Activated CD8-positive, alpha-beta T cell treated with anti-CD3 and anti-CD28 coated beads, Interleukin-2, amount 10 ng/mL, durations not matched to agents 7 days and 5 days (primary cell): ENCODE measurements around the gene ID3. TPM values are rescaled to one million over a fixed set of nuclear protein-coding genes. Genes with fewer than 3 reads are reported as not detected.
A peak's percentile ranks its signal among the peaks of the same experiment; 100 is the strongest.

ENCODE experiments used
- ATAC-seq: fragments of 150-1000 bp; cut with Tn5 transposase; one replicate; pipeline ENCODE4 v1.10.0; 2021; ENCODE audit warnings: moderate library complexity
- CTCF ChIA-PET: fragments of 350-600 bp; sonication (Branson Sonifier 250); formaldehyde crosslinking; loops from one replicate; lab custom pipeline; 2021; ENCODE audit warnings: antibody characterized with exemption; lab: Charles Lee
- POLR2A ChIA-PET: fragments of 350-600 bp; sonication (Branson Sonifier 250); formaldehyde crosslinking; loops from one replicate; lab custom pipeline; 2021; ENCODE audit warnings: antibody characterized with exemption; lab: Charles Lee
- DNase-seq: peaks from one replicate; pipeline ENCODE4 v3.0.0-alpha.2; 2020
- H3K27ac Mint-ChIP-seq: one replicate; pipeline ENCODE4 v1.8.0; 2021; ENCODE audit warnings: mild to moderate bottlenecking, mixed read lengths
- H3K27me3 Mint-ChIP-seq: one replicate; pipeline ENCODE4 v1.8.0; 2021; ENCODE audit warnings: low read depth, mixed read lengths
- H3K36me3 Mint-ChIP-seq: one replicate; pipeline ENCODE4 v1.8.0; 2021; ENCODE audit warnings: low read depth, mixed read lengths
- H3K4me1 Mint-ChIP-seq: one replicate; pipeline ENCODE4 v1.8.0; 2021; ENCODE audit warnings: low read depth, mixed read lengths
- H3K4me3 Mint-ChIP-seq: one replicate; pipeline ENCODE4 v1.8.0; 2021; ENCODE audit warnings: mild to moderate bottlenecking, mixed read lengths
- H3K9me3 Mint-ChIP-seq: one replicate; pipeline ENCODE4 v1.8.0; 2022; ENCODE audit warnings: mixed read lengths; ENCODE audit not compliant: insufficient read depth
- total RNA-seq, 2 experiments: library from RNA; stranded (reverse); gene quantifications; one replicate each; pipeline ENCODE4 v1.2.3, GENCODE V29; 2021

ID3 gene
- total RNA-seq, 2 experiments from 2014 or later, result 31.4 to 34.4 TPM

- peak; percentile 90 for DNase-seq
- ChIA-PET POLR2A (interaction anchor here (0.5 to 2.9 kb wide), 12 partner anchors 9 to 429 kb away, joined by 3 to 10 read pairs (median 4); partner anchors contain the start of genes HNRNPR and PNRC2), CTCF (interaction anchor here (0.6 to 15.4 kb wide), 9 partner anchors 7 to 161 kb away, joined by 3 to 262 read pairs (median 9); partner anchors contain the start of genes ID3 and RPL11)
- Mint-ChIP-seq H3K27ac (peak within 1 kb of the TSS; percentile 94), H3K36me3 (peaks cover 37% of the 10 kb centered on the region), H3K4me1 (peaks cover 61% of the 10 kb centered on the region), H3K4me3 (peak within 1 kb of the TSS; percentile 96), H3K27me3 (no peaks in the 10 kb centered on the region), H3K9me3 (no peaks in the 10 kb centered on the region)
- peak; percentile 76 for ATAC-seq
These were observed 28.3 kb downstream of the ID3 start, which contains the start of gene E2F2 for GRCh38 chr1:23530747-23531561. TSS of gene E2F2 (minus strand) at chr1:23531233. CDS start at chr1:23530793, 440 bp downstream.

DNA sequence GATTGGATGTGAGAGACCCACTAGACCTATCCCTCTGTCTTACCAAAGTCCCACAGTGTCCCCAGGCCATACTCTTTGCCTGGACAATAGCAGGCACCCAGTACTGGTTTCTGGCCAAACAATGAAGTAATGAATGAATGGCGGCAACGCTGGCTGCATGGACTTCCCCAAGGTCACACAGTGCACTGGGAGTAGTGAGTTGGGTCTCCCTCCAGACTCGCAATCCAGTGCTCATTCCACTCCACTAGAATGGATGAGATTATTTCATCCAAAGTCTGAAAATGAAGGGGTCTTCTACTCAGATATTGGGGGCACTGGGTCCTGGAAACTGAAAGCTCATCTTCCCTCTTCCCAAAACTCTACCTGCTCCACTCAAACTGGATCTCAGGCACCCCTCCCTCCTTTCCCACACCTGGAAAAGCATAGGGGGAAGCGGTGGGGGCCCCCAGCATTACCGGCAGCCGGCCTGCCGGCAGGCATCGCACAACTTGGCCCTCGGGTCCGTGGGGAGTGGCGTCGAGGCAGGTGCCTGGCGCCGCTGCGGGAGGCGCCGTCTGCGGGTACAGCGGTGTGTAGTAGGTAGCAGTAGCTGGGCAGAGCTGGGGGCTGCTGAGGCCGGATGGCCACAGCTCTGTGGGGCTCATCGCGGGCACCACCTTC lies 29.1 kb downstream of the ID3 start:
- Mint-ChIP-seq H3K4me3 (peak overlapping the region; percentile 92), H3K36me3 (peaks cover 44% of the 10 kb centered on the region), H3K27ac (peak overlapping the region; percentile 87), H3K27me3 (no peaks in the 10 kb centered on the region), H3K4me1 (peaks cover 68% of the 10 kb centered on the region), H3K9me3 (no peaks in the 10 kb centered on the region)
- ATAC-seq, result peak; percentile 23
- DNase-seq, result peak; percentile 53
- POLR2A ChIA-PET, result interaction anchor here (0.5 to 2.9 kb wide), 13 partner anchors 9 to 1702 kb away, joined by 3 to 10 read pairs (median 5); partner anchors contain the start of genes HNRNPR, PNRC2 and SYF2
- CTCF ChIA-PET, result interaction anchor here (1.1 to 15.4 kb wide), 6 partner anchors 10 to 108 kb away, joined by 3 to 262 read pairs (median 26); partner anchors contain the start of gene ASAP3

GRCh38 chr1:23529146-23530086 lies 29.9 kb downstream of the ID3 start:
- ATAC-seq (no peak), DNase-seq (peak; percentile 37)
- Mint-ChIP-seq H3K4me3 (peak overlapping the region; percentile 92), H3K27ac (peak overlapping the region; percentile 87), H3K36me3 (peaks cover 46% of the 10 kb centered on the region), H3K27me3 (no peaks in the 10 kb centered on the region), H3K4me1 (peaks cover 74% of the 10 kb centered on the region), H3K9me3 (no peaks in the 10 kb centered on the region)
- POLR2A ChIA-PET, result interaction anchor here (0.6 to 2.9 kb wide), 14 partner anchors 17 to 1703 kb away, joined by 3 to 10 read pairs (median 5); partner anchors contain the start of genes ASAP3, PNRC2, RPL11 and SYF2
- CTCF ChIA-PET, result interaction anchor here (1.0 to 15.4 kb wide), 15 partner anchors 8 to 242 kb away, joined by 3 to 262 read pairs (median 5); partner anchors contain the start of genes ASAP3 and ID3

- ATAC-seq (peak; percentile 67), DNase-seq (peak; percentile 89)
- Mint-ChIP-seq H3K36me3 (peaks cover 55% of the 10 kb centered on the region), H3K4me3 (peak overlapping the region; percentile 92), H3K4me1 (peaks cover 77% of the 10 kb centered on the region), H3K9me3 (no peaks in the 10 kb centered on the region), H3K27ac (peak overlapping the region; percentile 87), H3K27me3 (no peaks in the 10 kb centered on the region)
- ChIA-PET POLR2A (interaction anchor here (0.6 to 2.6 kb wide), 12 partner anchors 16 to 1903 kb away, joined by 3 to 15 read pairs (median 4); partner anchors contain the start of genes ASAP3, RPL11 and ZNF436), CTCF (interaction anchor here (0.6 to 15.4 kb wide), 23 partner anchors 9 to 243 kb away, joined by 3 to 262 read pairs (median 4); partner anchors contain the start of gene ID3)
These were observed 30.9 kb downstream of the ID3 start for GRCh38 chr1:23528250-23528978.

- Mint-ChIP-seq H3K36me3 (peaks cover 58% of the 10 kb centered on the region), H3K27me3 (no peaks in the 10 kb centered on the region), H3K4me1 (peaks cover 77% of the 10 kb centered on the region), H3K9me3 (no peaks in the 10 kb centered on the region), H3K27ac (peak overlapping the region; percentile 87), H3K4me3 (peak overlapping the region; percentile 92)
- DNase-seq, result no peak
- ChIA-PET POLR2A (interaction anchor here (0.6 to 2.6 kb wide), 10 partner anchors 12 to 1904 kb away, joined by 3 to 15 read pairs (median 4); partner anchors contain the start of genes ASAP3 and RPL11), CTCF (interaction anchor here (0.9 to 15.4 kb wide), 21 partner anchors 8 to 244 kb away, joined by 3 to 262 read pairs (median 4); partner anchors contain the start of gene ID3)
- ATAC-seq, result peak; percentile 4
These were observed 31.4 kb downstream of the ID3 start for GRCh38 chr1:23527900-23528249.

GRCh38 chr1:23527366-23527765 lies 31.9 kb downstream of the ID3 start:
- H3K4me1 Mint-ChIP-seq, result peaks cover 79% of the 10 kb centered on the region
- H3K27me3 Mint-ChIP-seq, result no peaks in the 10 kb centered on the region
- H3K4me3 Mint-ChIP-seq, result peak overlapping the region; percentile 92
- CTCF ChIA-PET, result interaction anchor here (1.1 to 15.4 kb wide), 13 partner anchors 11 to 172 kb away, joined by 3 to 262 read pairs (median 4); partner anchors contain the start of gene ID3
- H3K27ac Mint-ChIP-seq, result peak overlapping the region; percentile 87
- H3K9me3 Mint-ChIP-seq, result no peaks in the 10 kb centered on the region
- no peak for ATAC-seq
- POLR2A ChIA-PET, result interaction anchor here (0.9 to 2.6 kb wide), 6 partner anchors 12 to 164 kb away, joined by 3 to 15 read pairs (median 8); partner anchors contain the start of gene RPL11
- no peak for DNase-seq
- H3K36me3 Mint-ChIP-seq, result peaks cover 63% of the 10 kb centered on the region

- no peaks in the 10 kb centered on the region for H3K27me3 Mint-ChIP-seq
- H3K4me3 Mint-ChIP-seq, result peak overlapping the region; percentile 92
- no peaks in the 10 kb centered on the region for H3K9me3 Mint-ChIP-seq
- ATAC-seq, result no peak
- peaks cover 76% of the 10 kb centered on the region for H3K4me1 Mint-ChIP-seq
- peaks cover 71% of the 10 kb centered on the region for H3K36me3 Mint-ChIP-seq
- ChIA-PET CTCF (interaction anchor here (0.7 to 15.4 kb wide), 8 partner anchors 14 to 111 kb away, joined by 4 to 262 read pairs (median 10); no protein-coding TSS in a partner anchor), POLR2A (interaction anchor here (1.5 to 2.6 kb wide), 4 partner anchors 10 to 32 kb away, joined by 4 to 15 read pairs (median 8); no protein-coding TSS in a partner anchor)
- no peak for DNase-seq
- H3K27ac Mint-ChIP-seq, result peak overlapping the region; percentile 87
These were observed 32.8 kb downstream of the ID3 start for GRCh38 chr1:23526329-23527041.

GRCh38 chr1:23525558-23526250 lies 33.6 kb downstream of the ID3 start:
- H3K36me3 Mint-ChIP-seq, result peaks cover 77% of the 10 kb centered on the region
- ATAC-seq (no peak), DNase-seq (peak; percentile 47)
- peak overlapping the region; percentile 92 for H3K4me3 Mint-ChIP-seq
- H3K27me3 Mint-ChIP-seq, result no peaks in the 10 kb centered on the region
- H3K9me3 Mint-ChIP-seq, result no peaks in the 10 kb centered on the region
- peak overlapping the region; percentile 87 for H3K27ac Mint-ChIP-seq
- H3K4me1 Mint-ChIP-seq, result peaks cover 73% of the 10 kb centered on the region
- POLR2A ChIA-PET, result interaction anchor here (0.7 to 2.6 kb wide), 4 partner anchors 11 to 181 kb away, joined by 5 to 9 read pairs (median 6); partner anchors contain the start of gene HNRNPR
- CTCF ChIA-PET, result interaction anchor here (0.7 to 15.4 kb wide), 7 partner anchors 15 to 139 kb away, joined by 5 to 262 read pairs (median 9); no protein-coding TSS in a partner anchor
